ENCODE data around the gene GIMAP4.

Gene GIMAP4

GRCh38 chr7:150567871-150568301 is 696 bp downstream of the GIMAP4 start:
- H3K9me3 ChIP-seq (ENCODE audit: control insufficient read depth, insufficient read depth, low read depth, low read length): no peaks in the 10 kb centered on the region
- no peak overlapping the region for H3K27ac ChIP-seq (ENCODE audit: extremely low read depth, low read depth, low read length)
- H3K36me3 ChIP-seq (ENCODE audit: control insufficient read depth in 2 of 2, insufficient read depth in 1 of 2, low read length in 2 of 2): no peaks in the 10 kb centered on the region
- CTCF ChIA-PET: no interaction called here
- POLR2A ChIA-PET: no interaction called here
- no peaks in the 10 kb centered on the region for H3K4me1 ChIP-seq (ENCODE audit: control insufficient read depth, insufficient read depth, low read length)
- no peak overlapping the region for H3K4me3 ChIP-seq (ENCODE audit: low read depth, low read length)
- TF ChIP-seq ZNF157 (tag by site-specific recombination; IDR thresholded peaks at IDR 0.05): no peak
- no peak for TF ChIP-seq ZNF654 (tag by site-specific recombination; IDR thresholded peaks at IDR 0.05; ENCODE audit: low read depth)
- TF ChIP-seq ZFP3 (tag by site-specific recombination; IDR thresholded peaks at IDR 0.05; ENCODE audit: low read depth): no peak
- TF ChIP-seq, protein P1, sequence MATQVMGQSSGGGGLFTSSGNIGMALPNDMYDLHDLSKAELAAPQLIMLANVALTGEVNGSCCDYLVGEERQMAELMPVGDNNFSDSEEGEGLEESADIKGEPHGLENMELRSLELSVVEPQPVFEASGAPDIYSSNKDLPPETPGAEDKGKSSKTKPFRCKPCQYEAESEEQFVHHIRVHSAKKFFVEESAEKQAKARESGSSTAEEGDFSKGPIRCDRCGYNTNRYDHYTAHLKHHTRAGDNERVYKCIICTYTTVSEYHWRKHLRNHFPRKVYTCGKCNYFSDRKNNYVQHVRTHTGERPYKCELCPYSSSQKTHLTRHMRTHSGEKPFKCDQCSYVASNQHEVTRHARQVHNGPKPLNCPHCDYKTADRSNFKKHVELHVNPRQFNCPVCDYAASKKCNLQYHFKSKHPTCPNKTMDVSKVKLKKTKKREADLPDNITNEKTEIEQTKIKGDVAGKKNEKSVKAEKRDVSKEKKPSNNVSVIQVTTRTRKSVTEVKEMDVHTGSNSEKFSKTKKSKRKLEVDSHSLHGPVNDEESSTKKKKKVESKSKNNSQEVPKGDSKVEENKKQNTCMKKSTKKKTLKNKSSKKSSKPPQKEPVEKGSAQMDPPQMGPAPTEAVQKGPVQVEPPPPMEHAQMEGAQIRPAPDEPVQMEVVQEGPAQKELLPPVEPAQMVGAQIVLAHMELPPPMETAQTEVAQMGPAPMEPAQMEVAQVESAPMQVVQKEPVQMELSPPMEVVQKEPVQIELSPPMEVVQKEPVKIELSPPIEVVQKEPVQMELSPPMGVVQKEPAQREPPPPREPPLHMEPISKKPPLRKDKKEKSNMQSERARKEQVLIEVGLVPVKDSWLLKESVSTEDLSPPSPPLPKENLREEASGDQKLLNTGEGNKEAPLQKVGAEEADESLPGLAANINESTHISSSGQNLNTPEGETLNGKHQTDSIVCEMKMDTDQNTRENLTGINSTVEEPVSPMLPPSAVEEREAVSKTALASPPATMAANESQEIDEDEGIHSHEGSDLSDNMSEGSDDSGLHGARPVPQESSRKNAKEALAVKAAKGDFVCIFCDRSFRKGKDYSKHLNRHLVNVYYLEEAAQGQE (tag by site-specific recombination; IDR thresholded peaks at IDR 0.05): no peak
- no peak for TF ChIP-seq ZNF677 (tag by site-specific recombination; IDR thresholded peaks at IDR 0.05)
- no peak for TF ChIP-seq SP2 (tag by site-specific recombination; IDR thresholded peaks at IDR 0.05)
- TF ChIP-seq OVOL3 (tag by site-specific recombination; IDR thresholded peaks at IDR 0.05): no peak
- TF ChIP-seq ZXDB (tag by site-specific recombination; IDR thresholded peaks at IDR 0.05): no peak
- no peak for TF ChIP-seq ZNF292 (tag by site-specific recombination; IDR thresholded peaks at IDR 0.05; ENCODE audit: borderline replicate concordance, low read depth)

DNA sequence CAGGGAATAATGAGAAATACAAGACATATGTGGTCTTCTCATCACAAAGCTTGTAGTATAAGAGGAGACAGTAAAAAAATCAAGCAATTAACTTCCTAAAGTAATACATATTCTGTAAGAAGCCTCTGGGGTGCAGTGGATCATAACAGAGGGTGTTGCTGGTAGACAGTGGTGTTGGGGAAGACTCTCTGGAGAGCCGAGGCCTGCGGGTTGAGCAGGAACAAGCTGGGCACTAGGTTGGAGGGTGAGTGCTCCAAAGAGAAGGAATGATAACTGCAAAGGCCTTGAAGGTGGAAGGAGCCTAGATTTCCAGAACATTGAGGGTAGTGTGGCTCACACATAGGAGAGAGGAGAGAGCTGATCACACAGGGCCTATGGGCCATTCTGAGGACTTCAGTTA is 1.5 kb downstream of the GIMAP4 start:
- no peak overlapping the region for H3K4me3 ChIP-seq (ENCODE audit: low read depth, low read length)
- H3K27ac ChIP-seq (ENCODE audit: extremely low read depth, low read depth, low read length): no peak overlapping the region
- TF ChIP-seq ZNF704 (tag by site-specific recombination; IDR thresholded peaks at IDR 0.05): no peak
- no peak for TF ChIP-seq MZF1 (tag by site-specific recombination; IDR thresholded peaks at IDR 0.05; ENCODE audit: borderline replicate concordance)
- no peak for TF ChIP-seq ZNF747 (tag by site-specific recombination; IDR thresholded peaks at IDR 0.05)
- TF ChIP-seq, protein P2, sequence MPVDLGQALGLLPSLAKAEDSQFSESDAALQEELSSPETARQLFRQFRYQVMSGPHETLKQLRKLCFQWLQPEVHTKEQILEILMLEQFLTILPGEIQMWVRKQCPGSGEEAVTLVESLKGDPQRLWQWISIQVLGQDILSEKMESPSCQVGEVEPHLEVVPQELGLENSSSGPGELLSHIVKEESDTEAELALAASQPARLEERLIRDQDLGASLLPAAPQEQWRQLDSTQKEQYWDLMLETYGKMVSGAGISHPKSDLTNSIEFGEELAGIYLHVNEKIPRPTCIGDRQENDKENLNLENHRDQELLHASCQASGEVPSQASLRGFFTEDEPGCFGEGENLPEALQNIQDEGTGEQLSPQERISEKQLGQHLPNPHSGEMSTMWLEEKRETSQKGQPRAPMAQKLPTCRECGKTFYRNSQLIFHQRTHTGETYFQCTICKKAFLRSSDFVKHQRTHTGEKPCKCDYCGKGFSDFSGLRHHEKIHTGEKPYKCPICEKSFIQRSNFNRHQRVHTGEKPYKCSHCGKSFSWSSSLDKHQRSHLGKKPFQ (tag by site-specific recombination; IDR thresholded peaks at IDR 0.05): no peak
- no peak for TF ChIP-seq ZBTB7A (tag by site-specific recombination; IDR thresholded peaks at IDR 0.05; ENCODE audit: low read depth)
- TF ChIP-seq ZNF830 (tag by site-specific recombination; IDR thresholded peaks at IDR 0.05; ENCODE audit: low read depth): no peak
- TF ChIP-seq ZNF350 (tag by site-specific recombination; IDR thresholded peaks at IDR 0.05): no peak
- TF ChIP-seq KLF10 (tag by site-specific recombination; IDR thresholded peaks at IDR 0.05): no peak
- TF ChIP-seq PATZ1 (tag by site-specific recombination; IDR thresholded peaks at IDR 0.05): no peak
- no peak for TF ChIP-seq ZNF654 (tag by site-specific recombination; IDR thresholded peaks at IDR 0.05; ENCODE audit: low read depth)
- TF ChIP-seq ZNF354C (tag by site-specific recombination; IDR thresholded peaks at IDR 0.05; ENCODE audit: borderline replicate concordance, low read depth): no peak
- ChIA-PET CTCF (no interaction called here), POLR2A (no interaction called here)
- no peaks in the 10 kb centered on the region for H3K36me3 ChIP-seq (ENCODE audit: control insufficient read depth in 2 of 2, insufficient read depth in 1 of 2, low read length in 2 of 2)
- no peaks in the 10 kb centered on the region for H3K4me1 ChIP-seq (ENCODE audit: control insufficient read depth, insufficient read depth, low read length)
- no peaks in the 10 kb centered on the region for H3K9me3 ChIP-seq (ENCODE audit: control insufficient read depth, insufficient read depth, low read depth, low read length)
